Peyer's patch (tissue), 4 donors: ENCODE measurements around the gene EPS8.

ENCODE experiments used
- POLR2A ChIP-seq, 2 donors: fragments of 450-650 bp; IDR thresholded peaks; one replicate each; pipeline ENCODE4 v1.5.1; 2017; ENCODE audit warnings: antibody characterized with exemption in 2 of 2, mild to moderate bottlenecking in 2 of 2, moderate library complexity in 2 of 2
- TF ChIP-seq, protein P1 (sequence below), 6 experiments: fragments of 450-650 bp in 4 of 6; fragments of 200-600 bp in 2 of 6; sonication (generic) in 1 of 6; IDR thresholded peaks; one replicate each; pipeline ENCODE4 v1.5.1; 2017 to 2019; ENCODE audit warnings: antibody characterized with exemption in 6 of 6, mild to moderate bottlenecking in 3 of 6, moderate library complexity in 1 of 6

DNA sequence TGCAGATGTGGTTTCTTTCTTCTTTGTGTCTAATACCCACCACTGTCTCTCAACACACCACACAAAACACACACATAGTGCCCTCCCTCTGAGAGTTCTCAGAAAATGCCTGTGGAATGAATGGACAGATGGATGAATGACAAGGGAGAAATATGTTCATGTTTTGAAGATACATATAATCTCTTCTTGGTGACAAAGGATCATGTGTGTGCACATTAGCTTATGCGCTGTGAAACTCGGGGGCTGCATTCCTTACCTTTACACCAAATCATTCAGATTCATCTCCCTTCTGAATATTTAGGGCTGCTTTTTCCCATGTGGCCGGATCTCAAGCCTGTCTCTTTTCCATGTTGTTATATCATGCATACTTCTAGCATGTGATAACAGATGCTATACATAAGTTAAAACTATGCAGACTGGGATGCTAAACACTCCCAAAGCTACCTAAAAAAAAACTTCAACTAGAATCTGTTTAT, 111.4 kb downstream of the EPS8 start:
- TF ChIP-seq, protein P1, sequence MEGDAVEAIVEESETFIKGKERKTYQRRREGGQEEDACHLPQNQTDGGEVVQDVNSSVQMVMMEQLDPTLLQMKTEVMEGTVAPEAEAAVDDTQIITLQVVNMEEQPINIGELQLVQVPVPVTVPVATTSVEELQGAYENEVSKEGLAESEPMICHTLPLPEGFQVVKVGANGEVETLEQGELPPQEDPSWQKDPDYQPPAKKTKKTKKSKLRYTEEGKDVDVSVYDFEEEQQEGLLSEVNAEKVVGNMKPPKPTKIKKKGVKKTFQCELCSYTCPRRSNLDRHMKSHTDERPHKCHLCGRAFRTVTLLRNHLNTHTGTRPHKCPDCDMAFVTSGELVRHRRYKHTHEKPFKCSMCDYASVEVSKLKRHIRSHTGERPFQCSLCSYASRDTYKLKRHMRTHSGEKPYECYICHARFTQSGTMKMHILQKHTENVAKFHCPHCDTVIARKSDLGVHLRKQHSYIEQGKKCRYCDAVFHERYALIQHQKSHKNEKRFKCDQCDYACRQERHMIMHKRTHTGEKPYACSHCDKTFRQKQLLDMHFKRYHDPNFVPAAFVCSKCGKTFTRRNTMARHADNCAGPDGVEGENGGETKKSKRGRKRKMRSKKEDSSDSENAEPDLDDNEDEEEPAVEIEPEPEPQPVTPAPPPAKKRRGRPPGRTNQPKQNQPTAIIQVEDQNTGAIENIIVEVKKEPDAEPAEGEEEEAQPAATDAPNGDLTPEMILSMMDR (IDR thresholded peaks at IDR 0.05) = no peak
- no peak for TF ChIP-seq POLR2A (IDR thresholded peaks at IDR 0.05)
